ENCODE measurements around the gene DDX6.
A peak's percentile ranks its signal among the peaks of the same experiment; 100 is the strongest.
"Not testable (repeated sequence)": the region's sequence is repeated elsewhere in the genome, so short reads cannot be mapped to it uniquely, and the experiment has no call there.

Gene DDX6

GRCh38 chr11:118790357-118791110, 430 bp downstream of the DDX6 start:
- DNase-seq = peak; percentile 89

GRCh38 chr11:118789501-118790356, 1.2 kb downstream of the DDX6 start:
- DNase-seq = no peak

- DNase-seq = no peak
These were observed 4.3 kb downstream of the DDX6 start for GRCh38 chr11:118786657-118787056.

- no peak for DNase-seq
These were observed 5.6 kb downstream of the DDX6 start for GRCh38 chr11:118785362-118785761.

GRCh38 chr11:118783724-118784495, 7.1 kb downstream of the DDX6 start:
- no peak for DNase-seq

GRCh38 chr11:118783324-118783723, 7.6 kb downstream of the DDX6 start:
- DNase-seq = not testable (repeated sequence)

GRCh38 chr11:118778898-118779297, 12.1 kb downstream of the DDX6 start:
- DNase-seq = no peak

GRCh38 chr11:118774032-118774431, 16.9 kb downstream of the DDX6 start:
- DNase-seq = no peak

- no peak for DNase-seq
These were observed 19.2 kb downstream of the DDX6 start for GRCh38 chr11:118771547-118772288.

GRCh38 chr11:118768690-118769089, 22.3 kb downstream of the DDX6 start:
- DNase-seq = no peak

GRCh38 chr11:118766035-118766434, 24.9 kb downstream of the DDX6 start:
- no peak for DNase-seq

- DNase-seq = not testable (repeated sequence)
These were observed 25.8 kb downstream of the DDX6 start for GRCh38 chr11:118765095-118765691.

- no peak for DNase-seq
These were observed 27.9 kb downstream of the DDX6 start for GRCh38 chr11:118763041-118763440.

GRCh38 chr11:118761981-118762380, 29.0 kb downstream of the DDX6 start:
- DNase-seq = not testable (repeated sequence)

- no peak for DNase-seq
These were observed 33.0 kb downstream of the DDX6 start for GRCh38 chr11:118757876-118758399.

- no peak for DNase-seq
These were observed 38.3 kb downstream of the DDX6 start for GRCh38 chr11:118752654-118753053.

- DNase-seq = no peak
These were observed 41.5 kb downstream of the DDX6 start for GRCh38 chr11:118749429-118749828.

- DNase-seq = no peak
These were observed 42.9 kb downstream of the DDX6 start for GRCh38 chr11:118748056-118748455.

- no peak for DNase-seq
These were observed 43.9 kb downstream of the DDX6 start for GRCh38 chr11:118746988-118747585.

- no peak for DNase-seq
These were observed 46.9 kb downstream of the DDX6 start for GRCh38 chr11:118744046-118744445.

- DNase-seq = no peak
These were observed 48.7 kb downstream of the DDX6 start for GRCh38 chr11:118742304-118742703.
